GM19023 (cell line): ENCODE measurements around the gene IQCF2.
"Not testable (repeated sequence)": the region's sequence is repeated elsewhere in the genome, so short reads cannot be mapped to it uniquely, and the experiment has no call there.

Source experiments
- ATAC-seq: cut with Tn5 transposase; IDR thresholded peaks from one replicate; pipeline ENCODE4 v1.9.1; 2021; ENCODE audit warnings: mild to moderate bottlenecking, moderate library complexity; ENCODE audit not compliant: unreplicated experiment

IQCF2 gene

DNA sequence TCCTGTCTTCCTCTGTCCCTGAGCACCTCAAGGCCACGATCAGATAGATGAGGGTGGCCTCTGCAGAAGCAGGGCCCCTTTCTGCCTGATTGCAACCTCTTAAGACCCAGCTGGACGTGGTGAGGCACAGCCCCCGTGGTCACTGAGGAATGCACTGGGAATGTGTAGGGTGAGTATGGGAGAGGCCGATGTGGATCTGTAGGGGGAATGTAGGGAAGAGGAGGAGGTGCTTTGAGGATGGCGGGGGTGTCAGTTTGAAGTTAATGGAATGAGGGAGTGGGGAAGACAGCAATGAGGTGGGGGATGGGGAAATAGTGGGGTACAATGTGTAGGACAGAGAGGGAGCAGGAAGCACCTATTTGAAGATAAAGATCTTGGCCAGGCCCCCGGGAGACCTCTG lies 14.8 kb downstream of the IQCF2 start:
- no peak for ATAC-seq

DNA sequence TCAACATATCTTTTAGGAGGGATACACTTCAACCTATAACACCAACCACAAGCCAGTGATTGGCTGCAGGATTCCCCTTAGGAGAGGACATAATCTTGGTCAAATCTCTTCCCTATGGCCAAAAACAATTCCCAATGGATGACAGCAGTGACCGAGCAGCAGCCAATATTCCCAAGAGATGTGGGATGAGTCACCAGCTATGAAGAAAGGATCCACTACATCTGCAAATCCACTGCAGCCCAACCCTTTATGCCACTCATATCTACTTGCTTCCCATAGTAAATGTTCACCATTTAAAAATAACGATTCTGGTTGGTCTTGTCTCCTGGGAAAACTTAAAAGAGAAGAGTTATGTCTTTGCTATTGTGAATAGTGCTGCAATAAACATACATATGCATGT lies 18.5 kb downstream of the IQCF2 start:
- ATAC-seq = no peak

DNA sequence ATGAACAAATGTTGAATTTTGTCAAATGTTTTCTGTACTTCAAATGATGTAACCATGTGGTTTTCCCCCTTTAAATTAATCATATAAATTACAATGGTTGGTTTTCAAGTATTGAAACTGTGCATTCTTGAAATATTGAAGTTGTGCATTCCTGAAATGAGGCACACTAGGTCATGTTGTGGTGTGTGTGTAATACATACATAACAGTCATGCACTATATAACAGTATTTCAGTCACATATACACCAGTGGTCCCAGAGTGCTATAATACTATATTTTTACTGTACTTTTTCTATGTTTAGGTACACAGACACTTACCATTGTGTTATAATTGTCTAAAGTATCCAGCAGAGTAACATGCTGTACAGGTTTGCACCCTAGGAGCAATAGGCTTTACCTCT lies 25.0 kb downstream of the IQCF2 start:
- no peak for ATAC-seq

DNA sequence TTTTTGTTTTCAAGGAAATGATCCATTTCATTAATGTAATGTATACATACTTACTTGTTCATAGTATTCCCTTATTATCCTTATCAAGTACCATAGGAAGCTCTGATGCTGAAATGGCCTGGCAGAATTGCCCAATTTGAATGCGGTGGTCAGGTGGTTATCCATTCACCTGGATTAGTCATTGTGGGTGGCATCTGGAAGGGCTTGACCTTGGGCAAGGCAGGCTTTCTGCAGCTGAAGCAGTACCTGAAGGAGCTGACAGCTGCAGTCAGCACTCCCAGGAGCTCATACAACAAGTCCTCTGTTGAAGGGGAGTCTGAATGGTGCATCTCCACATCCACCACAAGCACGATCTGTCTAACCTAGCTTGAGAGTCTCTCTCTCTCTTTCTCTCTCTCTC lies 26.2 kb downstream of the IQCF2 start:
- ATAC-seq = no peak

DNA sequence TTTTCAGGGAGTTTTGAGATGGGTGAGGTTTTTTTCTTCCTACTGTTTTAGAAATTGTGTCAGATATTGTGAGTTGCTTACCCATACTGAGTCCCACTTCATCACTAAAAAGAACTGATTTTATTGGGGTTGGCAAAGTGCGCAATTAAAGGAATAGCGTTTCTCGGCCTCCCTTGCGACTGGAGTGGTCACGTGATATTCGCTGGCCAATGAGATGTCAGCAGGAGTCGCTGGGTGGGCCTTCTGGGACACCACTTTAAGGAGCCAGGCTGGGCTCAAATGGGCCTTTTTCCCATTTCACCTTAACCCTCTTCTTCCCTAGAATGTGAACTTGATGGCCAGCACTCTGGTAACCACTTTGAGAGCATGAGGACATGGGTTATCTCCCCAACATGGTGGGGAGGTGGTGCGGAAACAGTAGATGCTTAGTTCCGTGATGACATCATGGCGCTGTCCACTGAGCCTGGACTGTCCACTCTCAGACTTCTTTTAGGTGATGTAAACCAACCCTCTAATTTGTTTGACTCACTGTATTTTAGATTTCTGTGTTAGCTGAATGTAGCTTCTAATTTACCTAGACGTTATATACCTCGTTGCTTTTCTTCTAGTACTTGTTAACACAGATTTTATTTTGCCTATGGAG lies 27.2 kb downstream of the IQCF2 start:
- no peak for ATAC-seq

DNA sequence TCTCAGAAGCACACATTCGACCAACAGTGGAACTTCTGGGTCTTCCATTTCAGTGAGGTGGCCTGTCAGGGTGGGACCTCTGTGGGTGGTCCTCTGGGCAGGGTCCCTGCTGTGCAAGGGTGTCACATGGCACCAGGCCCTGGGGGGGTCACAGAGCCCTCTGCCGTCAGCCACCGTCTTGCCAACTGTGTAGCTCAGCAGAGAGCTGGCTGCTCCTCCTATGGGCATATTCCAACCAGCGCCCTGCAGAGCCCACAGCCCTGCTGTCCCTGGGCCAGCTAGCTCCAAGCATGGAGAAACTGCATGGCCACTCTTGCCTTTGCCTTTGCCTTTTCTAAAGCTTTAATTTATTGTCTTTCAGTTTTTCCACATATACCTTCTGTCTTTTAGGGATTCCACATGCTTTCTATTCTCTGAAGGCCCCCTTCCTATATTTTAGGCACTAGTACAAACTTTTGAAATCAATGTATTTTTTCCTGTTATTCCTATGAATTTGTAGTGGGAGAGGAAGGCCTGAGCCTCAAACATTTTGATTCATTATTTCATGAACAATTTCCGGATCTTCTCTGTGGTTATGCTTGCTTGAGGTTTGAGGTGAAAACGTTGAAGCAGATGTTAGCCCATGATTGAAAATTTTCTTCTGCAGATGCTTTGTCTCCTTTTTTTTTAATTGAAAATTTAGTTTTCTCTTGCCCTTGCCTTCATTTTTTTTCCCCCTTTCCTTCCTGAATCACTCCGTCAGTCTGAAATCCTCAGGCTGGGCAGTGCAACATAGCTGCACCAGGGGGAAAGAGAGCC lies 30.0 kb downstream of the IQCF2 start:
- ATAC-seq = no peak

DNA sequence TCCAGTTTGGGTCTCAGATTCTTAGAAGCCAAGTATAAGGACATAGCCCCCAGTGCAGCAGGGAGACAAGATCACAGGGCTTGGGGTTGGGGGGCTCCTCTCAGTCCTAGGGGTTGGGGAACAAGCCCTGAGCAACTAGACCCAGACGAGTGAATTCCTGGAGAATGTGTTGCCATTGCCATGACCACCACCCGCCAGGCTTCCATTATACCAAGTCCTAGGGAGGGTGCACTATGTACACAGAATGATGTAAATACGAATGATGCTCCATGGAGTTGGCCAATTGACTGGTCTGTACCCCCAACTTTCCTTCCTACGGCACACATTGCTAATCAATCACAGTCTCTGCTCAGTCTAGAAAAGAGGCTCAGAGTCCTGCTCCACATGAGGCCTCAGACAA lies 33.0 kb downstream of the IQCF2 start:
- ATAC-seq = no peak

DNA sequence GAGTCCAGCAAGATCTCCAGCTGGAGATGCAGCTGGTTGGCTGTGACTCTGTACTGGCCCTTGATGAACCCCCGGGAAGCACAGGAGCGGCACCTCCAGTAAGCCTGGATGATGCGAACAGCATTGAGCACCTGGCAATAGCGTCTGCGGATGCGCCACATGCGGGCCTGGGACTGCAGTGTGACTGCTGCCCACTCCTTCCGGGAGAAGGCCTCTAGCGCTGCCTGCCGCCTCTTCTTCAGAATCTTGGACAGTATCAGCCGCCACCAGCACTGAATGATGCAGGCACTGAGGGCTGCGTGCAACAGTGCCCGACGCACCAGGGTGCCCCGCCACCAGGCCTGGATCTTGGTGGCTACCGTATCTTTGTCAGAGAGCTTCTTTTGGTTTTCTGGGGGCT lies 33.5 kb downstream of the IQCF2 start:
- ATAC-seq = no peak

DNA sequence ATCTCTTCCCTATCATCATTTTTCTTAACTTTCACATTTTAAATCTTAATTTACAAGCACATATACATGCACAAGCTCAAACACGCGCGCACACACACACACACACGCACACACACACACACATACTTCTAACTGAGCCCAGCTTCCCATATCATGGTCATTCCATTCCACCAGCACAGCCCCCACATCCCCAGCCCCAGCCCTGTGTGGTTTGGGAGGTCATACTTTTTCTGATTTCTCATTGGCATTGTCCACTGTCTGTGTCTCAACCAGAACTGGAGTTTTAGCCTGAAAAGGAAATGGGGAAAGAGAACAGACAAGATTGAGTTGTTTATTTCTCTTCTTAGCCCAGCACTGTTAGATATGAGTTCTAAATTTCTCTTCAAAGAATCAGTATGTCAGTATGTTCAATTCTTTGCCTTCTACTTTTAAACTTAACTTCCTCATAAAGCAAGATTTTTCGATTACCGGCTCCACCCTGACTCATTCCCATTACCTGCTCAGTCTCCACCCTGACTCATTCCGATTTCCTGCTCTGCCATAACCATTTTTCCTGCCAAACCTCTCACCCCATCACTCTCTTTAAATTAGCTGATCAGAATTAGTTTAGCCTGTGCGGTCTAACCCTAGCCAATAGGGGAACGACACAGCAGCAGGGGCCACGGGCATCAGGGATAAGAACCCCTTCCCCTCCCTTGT lies 35.3 kb downstream of the IQCF2 start:
- no peak for ATAC-seq

DNA sequence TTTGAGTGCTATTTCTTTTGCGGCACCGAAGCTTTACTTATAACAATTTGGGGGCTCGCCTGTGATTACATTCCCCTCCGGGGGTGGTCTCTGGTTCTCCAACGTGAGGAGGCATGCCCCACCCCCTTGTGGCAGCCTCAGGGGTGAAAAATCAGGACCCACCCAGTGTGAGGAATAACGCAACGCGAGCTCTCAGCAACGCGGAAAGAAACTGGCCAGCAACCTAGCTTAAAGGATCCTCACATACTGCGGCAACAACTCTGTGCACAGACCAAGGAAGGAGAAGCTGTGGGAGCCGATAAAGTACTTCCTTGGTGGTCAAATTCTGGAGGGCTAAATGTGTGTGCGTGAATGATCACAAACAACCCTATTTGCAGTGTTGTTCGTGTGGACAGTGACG lies 36.0 kb downstream of the IQCF2 start:
- no peak for ATAC-seq

DNA sequence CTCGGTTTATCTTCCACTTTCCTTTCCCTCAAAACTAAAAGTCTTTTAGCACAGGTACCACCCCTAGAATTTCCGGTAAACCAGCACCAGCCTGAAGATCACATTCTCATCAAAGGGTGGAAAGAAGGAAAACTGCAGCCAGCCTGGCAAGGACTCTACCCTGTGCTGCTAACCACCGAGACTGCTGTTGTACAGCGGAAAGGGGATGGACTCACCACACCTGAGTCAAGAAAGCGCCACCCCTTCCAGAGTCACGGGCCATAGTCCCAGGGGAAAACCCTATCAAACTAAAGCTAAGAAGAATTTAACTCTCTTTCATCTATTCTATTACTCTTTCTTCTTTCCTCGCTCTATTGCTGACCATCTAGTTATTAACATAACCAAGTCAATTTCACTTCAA lies 38.6 kb downstream of the IQCF2 start:
- ATAC-seq = not testable (repeated sequence)

DNA sequence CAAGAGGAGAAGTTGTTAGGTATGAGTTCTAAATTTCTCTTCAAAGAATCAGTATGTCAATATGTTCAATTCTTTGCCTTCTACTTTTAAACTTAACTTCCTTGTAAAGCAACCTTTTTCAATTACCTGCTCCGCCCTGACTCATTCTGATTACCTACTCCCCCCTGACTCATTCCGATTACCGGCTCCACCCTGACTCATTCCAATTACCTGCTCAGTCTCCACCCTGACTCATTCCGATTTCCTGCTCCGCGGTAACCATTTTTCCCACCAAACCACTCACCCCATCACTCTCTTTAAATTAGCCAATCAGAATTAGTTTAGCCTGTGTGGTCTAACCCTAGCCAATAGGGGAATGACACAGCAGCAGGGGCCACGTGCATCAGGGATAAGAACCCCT lies 40.9 kb downstream of the IQCF2 start:
- not testable (repeated sequence) for ATAC-seq

DNA sequence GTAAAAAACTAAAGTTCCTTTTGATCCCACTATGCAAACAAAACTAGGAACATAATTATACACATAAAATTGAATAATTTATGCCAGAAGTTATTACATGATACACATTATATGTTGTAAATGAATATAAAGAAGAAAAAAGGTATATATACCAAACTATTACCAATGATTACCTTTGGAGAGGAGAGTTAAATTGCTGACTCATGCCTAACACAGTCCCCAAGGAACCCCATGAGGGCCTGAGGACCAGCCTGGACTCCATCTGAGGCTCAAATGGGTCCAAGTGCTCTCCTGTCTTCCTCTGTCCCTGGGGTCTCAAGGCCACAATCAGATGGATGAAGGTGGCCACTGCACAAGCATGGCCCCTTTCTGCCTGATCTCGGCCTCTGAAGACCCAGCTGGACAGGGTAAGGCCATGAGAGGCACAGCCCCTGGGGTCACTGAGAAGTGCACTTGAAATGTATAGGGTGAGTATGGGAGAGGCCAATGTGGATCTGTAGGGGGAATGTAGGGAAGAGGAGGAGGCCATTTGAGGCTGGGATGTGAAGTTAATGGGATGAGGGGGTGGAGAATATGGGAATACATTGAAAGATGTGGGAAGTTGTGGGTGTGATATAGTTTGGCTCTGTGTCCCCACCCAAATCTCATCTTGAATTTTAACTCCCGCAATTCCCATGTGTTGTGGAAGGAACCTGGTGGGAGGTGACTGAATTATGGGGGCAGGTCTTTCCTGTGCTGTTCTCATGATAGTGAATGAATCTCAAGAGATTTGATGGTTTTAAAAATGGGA lies 42.8 kb downstream of the IQCF2 start:
- ATAC-seq = no peak

DNA sequence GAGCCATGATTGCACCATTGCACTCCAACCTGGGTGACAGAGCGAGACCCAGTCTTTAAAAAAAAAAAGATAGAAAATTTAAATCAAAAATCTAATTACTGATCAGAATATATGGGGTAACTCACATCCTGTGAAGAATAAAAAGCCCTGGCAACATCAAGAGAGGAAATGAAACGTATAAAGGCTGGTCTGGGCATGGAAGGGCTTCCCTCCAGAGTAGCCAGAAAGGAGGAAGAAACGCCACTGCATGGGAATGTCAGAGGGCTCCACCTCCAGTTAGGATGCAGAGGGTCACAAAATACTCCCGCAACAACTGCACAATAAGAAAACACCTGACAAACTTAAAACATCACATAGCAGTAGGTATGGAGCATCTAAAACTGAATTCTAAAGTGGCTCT lies 46.6 kb downstream of the IQCF2 start:
- no peak for ATAC-seq
